K562 (cell line): ENCODE data around the gene PPIL1. TPM values are rescaled to one million over a fixed set of nuclear protein-coding genes. Genes with fewer than 3 reads are reported as not detected.

Experiments used
- ARHGAP35 ChIP-seq: fragments of 450-650 bp; IDR thresholded peaks from 2 replicates; pipeline ENCODE4 v1.6.1; 2018; ENCODE audit not compliant: partially characterized antibody
- ELF1 ChIP-seq: fragments of 200-800 bp; sonication (Bioruptor generic); IDR thresholded peaks from 2 replicates; pipeline ENCODE4 v1.6.1; 2016; ENCODE audit warnings: missing genetic modification characterization, missing compliant biosample characterization
- HMG20B ChIP-seq: fragments of 250-450 bp; sonication (Bioruptor Pico); IDR thresholded peaks from 2 replicates; pipeline ENCODE4 v1.5.0; 2021; ENCODE audit warnings: mild to moderate bottlenecking
- HNRNPH1 ChIP-seq: fragments of 200-400 bp; formaldehyde crosslinking; optimal IDR thresholded peaks from 2 replicates; pipeline ENCODE3; 2017; ENCODE audit warnings: low read depth, mild to moderate bottlenecking, low read length, moderate library complexity
- MAX ChIP-seq: sonication (generic); formaldehyde crosslinking; IDR thresholded peaks from 2 replicates; pipeline ENCODE4 v1.9.0; 2022; ENCODE audit warnings: mild to moderate bottlenecking, missing genetic modification reagents
- MEIS2 ChIP-seq: fragments of 450-650 bp; IDR thresholded peaks from 2 replicates; pipeline ENCODE4 v1.6.1; 2014; ENCODE audit warnings: mild to moderate bottlenecking; ENCODE audit not compliant: partially characterized antibody
- PYGO2 ChIP-seq: fragments of 450-650 bp; IDR thresholded peaks from 2 replicates; pipeline ENCODE4 v1.6.1; 2016; ENCODE audit warnings: mild to moderate bottlenecking, missing genetic modification characterization, moderate library complexity, missing compliant biosample characterization
- ZBTB8A ChIP-seq: fragments of 450-650 bp; IDR thresholded peaks from 2 replicates; pipeline ENCODE4 v1.6.1; 2018; ENCODE audit warnings: mild to moderate bottlenecking, moderate library complexity; ENCODE audit not compliant: partially characterized antibody
- ZFP91 ChIP-seq: sonication (generic); formaldehyde crosslinking; IDR thresholded peaks from 2 replicates; pipeline ENCODE4 v1.8.0; 2022; ENCODE audit warnings: mild to moderate bottlenecking, missing genetic modification reagents
- ZNF395 ChIP-seq: fragments of 200-800 bp; sonication (Bioruptor generic); IDR thresholded peaks from 2 replicates; pipeline ENCODE4 v1.6.1; 2017; ENCODE audit warnings: missing genetic modification characterization, missing compliant biosample characterization
- ZNF518B ChIP-seq: fragments of 250-450 bp; sonication (Bioruptor Pico); IDR thresholded peaks from 2 replicates; pipeline ENCODE4 v1.5.0; 2021; ENCODE audit warnings: mild to moderate bottlenecking, moderate library complexity
- ZNF77 ChIP-seq: fragments of 250-450 bp; sonication (Bioruptor Pico); IDR thresholded peaks from 2 replicates; pipeline ENCODE4 v1.5.0; 2020
- polyA plus RNA-seq, 8 experiments: library from polyadenylated mRNA; depleted of rRNA in 4 of 8; stranded (reverse) in 5 of 8; unstranded in 3 of 8; fragments of >200 nt; fragmentation: Nextera tagmentation in 2 of 8; fragmentation: Illumina TruSeq in 1 of 8; extraction: Ambion mirVana in 2 of 8; extraction: Trizol in 1 of 8; gene quantifications; 2 replicates each; pipeline versions ENCODE4 v1.2.1 to v1.2.3, GENCODE V29; 2011 to 2014; ENCODE audit warnings: inconsistent platforms in 1 of 8, missing spikeins in 1 of 8
- total RNA-seq, 7 experiments: library from RNA; depleted of rRNA in 6 of 7; stranded (reverse); fragments of >200 nt in 6 of 7; fragmentation: Illumina TruSeq in 2 of 7; extraction: Trizol in 2 of 7; gene quantifications; 2 replicates each; pipeline versions ENCODE4 v1.2.1 to v1.2.3, GENCODE V29; 2011 to 2021; ENCODE audit warnings: low replicate concordance in 1 of 7
- TF ChIP-seq, protein P1 (sequence below), 2 experiments: fragments of 450-650 bp in 1 of 2; sonication (generic) in 1 of 2; formaldehyde crosslinking in 1 of 2; IDR thresholded peaks in 1 of 2; conservative IDR thresholded peaks in 1 of 2; 2 replicates each; pipeline versions ENCODE4 v1.6.1 to v1.8.1; 2016 to 2023; ENCODE audit warnings: mild to moderate bottlenecking in 2 of 2, moderate library complexity in 2 of 2, inconsistent platforms in 1 of 2, missing genetic modification reagents in 1 of 2
- TF ChIP-seq, protein P2 (sequence below): sonication (generic); formaldehyde crosslinking; IDR thresholded peaks from 2 replicates; pipeline ENCODE4 v1.8.1; 2023; ENCODE audit warnings: mild to moderate bottlenecking, missing genetic modification reagents
- TF ChIP-seq, protein P3 (sequence below): IDR thresholded peaks from 2 replicates; pipeline ENCODE4 v1.6.1; 2016; ENCODE audit warnings: missing genetic modification characterization, missing compliant biosample characterization
- TF ChIP-seq, protein P4 (sequence below): sonication (generic); formaldehyde crosslinking; IDR thresholded peaks from 2 replicates; pipeline ENCODE4 v1.8.0; 2022; ENCODE audit warnings: missing genetic modification reagents, mild to moderate bottlenecking, borderline replicate concordance

PPIL1 gene
- total and polyA plus RNA-seq, 9 of the 15 experiments (the other 6 are each of a cell fraction or from before 2014, with no cell fraction given) = 65.8 to 205 (median 130) TPM

- TF ChIP-seq, protein P1, sequence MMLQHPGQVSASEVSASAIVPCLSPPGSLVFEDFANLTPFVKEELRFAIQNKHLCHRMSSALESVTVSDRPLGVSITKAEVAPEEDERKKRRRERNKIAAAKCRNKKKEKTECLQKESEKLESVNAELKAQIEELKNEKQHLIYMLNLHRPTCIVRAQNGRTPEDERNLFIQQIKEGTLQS (IDR thresholded peaks at IDR 0.05) = no peak
- TF ChIP-seq, protein P1 (CRISPR knock-in tag; conservative IDR thresholded peaks at IDR 0.05) = no peak
- TF ChIP-seq, protein P2, sequence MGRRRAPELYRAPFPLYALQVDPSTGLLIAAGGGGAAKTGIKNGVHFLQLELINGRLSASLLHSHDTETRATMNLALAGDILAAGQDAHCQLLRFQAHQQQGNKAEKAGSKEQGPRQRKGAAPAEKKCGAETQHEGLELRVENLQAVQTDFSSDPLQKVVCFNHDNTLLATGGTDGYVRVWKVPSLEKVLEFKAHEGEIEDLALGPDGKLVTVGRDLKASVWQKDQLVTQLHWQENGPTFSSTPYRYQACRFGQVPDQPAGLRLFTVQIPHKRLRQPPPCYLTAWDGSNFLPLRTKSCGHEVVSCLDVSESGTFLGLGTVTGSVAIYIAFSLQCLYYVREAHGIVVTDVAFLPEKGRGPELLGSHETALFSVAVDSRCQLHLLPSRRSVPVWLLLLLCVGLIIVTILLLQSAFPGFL = no peak
- TF ChIP-seq PYGO2 (tag) (peak; percentile 94), ARHGAP35 (no peak), HMG20B (CRISPR knock-in tag) (no peak), ZBTB8A (no peak), ZFP91 (CRISPR knock-in tag) (no peak), ZNF77 (CRISPR knock-in tag) (no peak), MEIS2 (no peak), ELF1 (tag) (no peak), ZNF395 (CRISPR knock-in tag) (peak; percentile 88), MAX (no peak), HNRNPH1 (no peak), ZNF518B (no peak)
- TF ChIP-seq, protein P3, sequence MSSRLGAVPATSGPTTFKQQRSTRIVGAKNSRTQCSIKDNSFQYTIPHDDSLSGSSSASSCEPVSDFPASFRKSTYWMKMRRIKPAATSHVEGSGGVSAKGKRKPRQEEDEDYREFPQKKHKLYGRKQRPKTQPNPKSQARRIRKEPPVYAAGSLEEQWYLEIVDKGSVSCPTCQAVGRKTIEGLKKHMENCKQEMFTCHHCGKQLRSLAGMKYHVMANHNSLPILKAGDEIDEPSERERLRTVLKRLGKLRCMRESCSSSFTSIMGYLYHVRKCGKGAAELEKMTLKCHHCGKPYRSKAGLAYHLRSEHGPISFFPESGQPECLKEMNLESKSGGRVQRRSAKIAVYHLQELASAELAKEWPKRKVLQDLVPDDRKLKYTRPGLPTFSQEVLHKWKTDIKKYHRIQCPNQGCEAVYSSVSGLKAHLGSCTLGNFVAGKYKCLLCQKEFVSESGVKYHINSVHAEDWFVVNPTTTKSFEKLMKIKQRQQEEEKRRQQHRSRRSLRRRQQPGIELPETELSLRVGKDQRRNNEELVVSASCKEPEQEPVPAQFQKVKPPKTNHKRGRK = no peak
- TF ChIP-seq, protein P4, sequence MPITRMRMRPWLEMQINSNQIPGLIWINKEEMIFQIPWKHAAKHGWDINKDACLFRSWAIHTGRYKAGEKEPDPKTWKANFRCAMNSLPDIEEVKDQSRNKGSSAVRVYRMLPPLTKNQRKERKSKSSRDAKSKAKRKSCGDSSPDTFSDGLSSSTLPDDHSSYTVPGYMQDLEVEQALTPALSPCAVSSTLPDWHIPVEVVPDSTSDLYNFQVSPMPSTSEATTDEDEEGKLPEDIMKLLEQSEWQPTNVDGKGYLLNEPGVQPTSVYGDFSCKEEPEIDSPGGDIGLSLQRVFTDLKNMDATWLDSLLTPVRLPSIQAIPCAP (CRISPR knock-in tag) = no peak
Observed at GRCh38 chr6:36884610-36885009, 10.0 kb upstream of the PPIL1 start (continued).
